Right lobe of liver (tissue), 4 donors: ENCODE measurements around the gene SH3GL2.

Experiments
- POLR2A ChIP-seq: fragments of 450-650 bp; IDR thresholded peaks from one replicate; pipeline ENCODE4 v1.6.1; 2017; ENCODE audit warnings: antibody characterized with exemption, mild to moderate bottlenecking
- TF ChIP-seq, protein P1 (sequence below), 4 donors: fragments of 200-600 bp in 3 of 4; fragments of 450-650 bp in 1 of 4; IDR thresholded peaks; one replicate each; pipeline versions ENCODE4 v1.5.1 to v1.8.0; 2016 to 2022; ENCODE audit warnings: antibody characterized with exemption in 4 of 4, mild to moderate bottlenecking in 2 of 4
- donor health status: DM: no; HTN: no; CAD: no.
- donor health status: DM: no; HTN: no; CAD: no.
- donor health status: DM: no; HTN: yes; CAD: no.

GRCh38 chr9:17750269-17750668 lies 171.4 kb downstream of the SH3GL2 start:
- TF ChIP-seq, protein P1, sequence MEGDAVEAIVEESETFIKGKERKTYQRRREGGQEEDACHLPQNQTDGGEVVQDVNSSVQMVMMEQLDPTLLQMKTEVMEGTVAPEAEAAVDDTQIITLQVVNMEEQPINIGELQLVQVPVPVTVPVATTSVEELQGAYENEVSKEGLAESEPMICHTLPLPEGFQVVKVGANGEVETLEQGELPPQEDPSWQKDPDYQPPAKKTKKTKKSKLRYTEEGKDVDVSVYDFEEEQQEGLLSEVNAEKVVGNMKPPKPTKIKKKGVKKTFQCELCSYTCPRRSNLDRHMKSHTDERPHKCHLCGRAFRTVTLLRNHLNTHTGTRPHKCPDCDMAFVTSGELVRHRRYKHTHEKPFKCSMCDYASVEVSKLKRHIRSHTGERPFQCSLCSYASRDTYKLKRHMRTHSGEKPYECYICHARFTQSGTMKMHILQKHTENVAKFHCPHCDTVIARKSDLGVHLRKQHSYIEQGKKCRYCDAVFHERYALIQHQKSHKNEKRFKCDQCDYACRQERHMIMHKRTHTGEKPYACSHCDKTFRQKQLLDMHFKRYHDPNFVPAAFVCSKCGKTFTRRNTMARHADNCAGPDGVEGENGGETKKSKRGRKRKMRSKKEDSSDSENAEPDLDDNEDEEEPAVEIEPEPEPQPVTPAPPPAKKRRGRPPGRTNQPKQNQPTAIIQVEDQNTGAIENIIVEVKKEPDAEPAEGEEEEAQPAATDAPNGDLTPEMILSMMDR (IDR thresholded peaks at IDR 0.05), result no peak
- TF ChIP-seq POLR2A, result no peak
